ENCODE data around the gene WNT10A.
"Not testable (repeated sequence)": the region's sequence is repeated elsewhere in the genome, so short reads cannot be mapped to it uniquely, and the experiment has no call there.

Gene WNT10A

DNA sequence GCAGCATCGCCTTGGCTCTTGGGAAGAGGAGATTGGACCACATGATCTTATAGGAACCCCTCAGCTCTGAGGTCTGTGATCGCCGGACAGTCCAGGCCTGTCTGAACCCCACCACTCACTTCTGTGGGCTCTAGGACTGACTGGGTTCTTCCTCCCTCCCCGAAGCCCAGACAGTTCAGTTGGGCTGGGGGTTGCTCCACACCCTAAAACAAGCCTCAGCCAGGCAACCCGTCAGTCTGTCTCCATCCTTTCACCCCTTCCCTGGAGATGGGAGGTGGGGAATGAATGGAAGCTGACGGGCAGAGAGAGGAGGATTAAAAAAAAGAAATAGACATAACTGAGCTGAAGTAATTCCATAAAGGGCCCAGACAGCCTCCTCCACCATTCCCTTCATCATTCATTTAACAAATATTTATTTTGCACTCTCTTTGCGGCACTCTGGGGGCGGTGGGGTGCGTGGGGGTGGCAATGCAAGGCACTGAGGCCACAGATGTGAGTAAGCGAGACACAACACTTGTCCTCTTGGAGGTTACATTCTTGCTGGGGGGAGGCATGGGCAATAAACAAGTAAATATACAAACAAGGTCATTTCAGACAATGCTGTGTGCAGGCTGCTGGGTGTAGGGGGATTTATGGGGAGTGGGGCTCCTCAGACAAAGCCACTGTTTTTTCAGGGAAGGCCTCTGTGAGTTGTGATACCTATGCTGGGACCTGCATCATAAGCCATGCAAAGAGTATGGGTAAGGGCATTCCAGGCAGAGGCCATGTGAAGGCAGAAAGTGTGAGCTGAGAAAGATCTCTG is 12.9 kb downstream of the WNT10A start:
- no peak for DNase-seq (ENCODE audit: low read depth in 2 of 2)

DNA sequence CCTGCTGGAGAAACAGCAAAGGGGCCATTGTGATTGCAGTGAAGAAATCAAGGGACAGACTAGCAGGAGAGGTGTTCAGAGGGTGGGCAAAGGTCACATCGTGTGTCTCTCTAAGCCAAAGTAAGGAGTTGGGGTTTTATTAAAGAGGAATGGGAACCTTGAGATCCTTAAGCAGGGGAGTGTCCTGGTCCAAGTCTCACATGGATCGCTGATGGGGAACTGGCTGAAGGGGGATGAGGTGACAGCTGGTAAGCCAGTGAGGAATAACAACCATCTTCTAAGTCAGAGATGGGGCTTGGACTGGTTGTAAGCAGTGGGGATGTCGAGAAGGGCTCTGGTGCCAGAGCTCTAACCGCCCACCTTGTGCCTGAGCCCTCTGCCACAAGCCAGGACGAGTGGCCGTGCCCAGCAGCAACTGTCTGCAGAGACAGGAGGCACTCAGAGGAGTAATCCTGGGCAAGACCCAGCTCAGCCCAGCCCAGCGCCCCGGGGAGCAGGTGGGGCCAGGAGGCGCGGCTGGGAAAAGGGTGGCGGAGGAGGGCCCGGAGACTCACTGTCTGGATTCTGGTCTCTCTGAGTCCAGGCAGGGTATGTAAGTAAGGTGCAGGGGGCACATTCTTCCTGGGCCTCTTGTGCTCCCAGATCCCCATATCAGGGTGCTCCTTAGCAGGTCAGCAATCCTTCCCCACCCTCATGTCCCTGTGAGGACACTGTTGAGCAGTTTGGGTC is 13.7 kb downstream of the WNT10A start:
- DNase-seq (ENCODE audit: low read depth in 2 of 2) = no peak

DNA sequence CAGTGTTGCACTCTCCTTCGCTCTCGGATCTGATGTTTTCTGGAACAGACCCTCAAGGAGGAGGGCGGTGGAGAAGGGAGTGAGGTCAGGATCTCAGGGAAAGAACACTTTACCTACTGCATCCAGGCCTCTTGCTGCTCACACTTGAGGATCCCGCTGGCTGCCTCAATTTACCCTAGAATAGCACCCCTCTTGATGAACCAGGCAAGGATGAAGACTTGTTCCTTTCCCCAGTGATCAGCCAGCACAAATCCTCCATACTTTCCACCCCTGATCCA is 14.2 kb downstream of the WNT10A start:
- DNase-seq (ENCODE audit: low read depth in 2 of 2) = no peak

DNA sequence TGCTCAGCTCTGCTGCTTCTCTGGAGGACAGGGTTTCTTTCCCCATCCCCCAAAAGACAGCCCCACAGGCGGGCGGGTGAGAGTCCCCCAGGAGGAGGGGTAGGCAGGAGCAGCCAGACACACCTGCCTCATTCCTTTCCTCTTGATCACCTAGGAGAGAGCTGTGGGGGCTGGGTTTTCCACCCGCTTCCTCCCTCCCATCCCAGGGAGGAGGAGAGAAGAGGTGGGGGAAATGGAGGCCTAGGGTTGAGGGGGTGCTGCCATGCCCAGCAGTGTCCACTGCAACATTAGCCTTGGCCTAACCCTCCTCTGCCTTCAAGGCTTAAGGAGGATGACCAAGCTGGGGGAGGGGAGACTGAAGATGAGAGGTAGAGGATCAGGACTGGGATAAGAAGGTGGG is 14.7 kb downstream of the WNT10A start:
- DNase-seq (ENCODE audit: low read depth in 2 of 2) = no peak

- DNase-seq (ENCODE audit: low read depth in 2 of 2) = no peak
Measured at GRCh38 chr2:218895759-218896500, 15.3 kb downstream of the WNT10A start.

GRCh38 chr2:218896501-218897393 is 16.1 kb downstream of the WNT10A start:
- peak; percentile 75 to 88 for DNase-seq (ENCODE audit: low read depth in 2 of 2)

GRCh38 chr2:218897394-218898108 is 16.9 kb downstream of the WNT10A start:
- no peak for DNase-seq (ENCODE audit: low read depth in 2 of 2)

DNA sequence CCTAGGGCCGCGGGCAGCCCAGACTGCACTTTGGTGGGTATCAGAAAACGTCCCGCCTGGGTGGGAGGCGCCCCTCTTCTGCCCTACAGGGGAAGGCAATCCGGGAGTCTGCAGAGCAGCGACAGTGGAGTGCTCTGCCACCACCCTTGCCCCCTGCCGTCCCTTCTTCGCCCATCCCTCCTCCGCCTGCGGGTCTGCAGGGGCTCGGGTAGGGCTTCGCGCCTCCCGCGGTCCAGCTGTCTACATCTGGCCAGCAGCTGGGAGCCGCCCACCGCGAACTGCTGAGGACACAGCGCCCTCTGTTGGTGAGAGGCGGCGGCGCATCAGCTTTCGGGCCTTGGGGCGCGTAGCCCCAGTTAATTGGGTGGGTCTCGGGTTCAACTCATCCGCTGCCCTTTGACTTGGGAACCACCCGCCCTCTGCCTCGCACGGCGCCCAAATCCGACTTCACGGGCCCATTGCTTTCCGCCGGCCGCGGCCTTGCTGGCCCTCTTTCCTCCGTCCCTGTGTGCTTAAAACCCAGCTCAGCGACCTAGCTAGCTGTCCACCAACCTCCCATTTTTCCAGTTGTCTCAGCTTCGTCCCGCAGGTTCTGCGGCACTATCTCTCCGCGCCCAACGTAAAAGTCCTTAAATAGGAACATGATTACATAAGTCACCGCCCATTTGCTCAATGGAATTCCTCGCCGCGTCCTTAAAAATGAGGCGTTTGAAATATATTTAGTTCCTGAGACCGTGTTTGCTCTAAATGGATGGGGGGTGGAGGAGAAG is 17.6 kb downstream of the WNT10A start:
- peak; percentile 56 to 63 for DNase-seq (ENCODE audit: low read depth in 2 of 2)

GRCh38 chr2:218899147-218899546 is 18.5 kb downstream of the WNT10A start:
- DNase-seq (ENCODE audit: low read depth in 2 of 2) = no peak

GRCh38 chr2:218902427-218902826 is 21.8 kb downstream of the WNT10A start:
- DNase-seq (ENCODE audit: low read depth in 2 of 2) = no peak

DNA sequence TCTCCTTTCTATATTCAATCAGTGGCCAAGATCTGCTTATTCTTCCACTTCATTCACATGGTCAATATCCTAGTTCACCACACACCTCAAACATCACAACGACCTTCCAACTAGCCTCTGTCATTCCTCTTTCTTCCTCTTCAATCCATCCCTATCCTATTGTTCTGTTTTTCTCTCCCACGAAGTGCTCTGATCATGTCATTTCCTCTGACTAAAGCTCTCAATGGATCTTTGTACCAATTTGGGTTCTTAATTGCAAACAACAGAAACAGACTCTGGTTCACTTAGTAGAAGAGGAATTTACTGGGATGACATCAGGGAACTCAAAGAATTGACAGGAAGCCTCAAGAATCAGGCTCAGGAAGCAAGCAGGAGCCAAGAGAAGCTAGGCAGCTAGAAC is 23.5 kb downstream of the WNT10A start:
- no peak for DNase-seq (ENCODE audit: low read depth in 2 of 2)

GRCh38 chr2:218908721-218909619 is 28.3 kb downstream of the WNT10A start:
- DNase-seq (ENCODE audit: low read depth in 2 of 2) = peak; percentile 74 to 81

DNA sequence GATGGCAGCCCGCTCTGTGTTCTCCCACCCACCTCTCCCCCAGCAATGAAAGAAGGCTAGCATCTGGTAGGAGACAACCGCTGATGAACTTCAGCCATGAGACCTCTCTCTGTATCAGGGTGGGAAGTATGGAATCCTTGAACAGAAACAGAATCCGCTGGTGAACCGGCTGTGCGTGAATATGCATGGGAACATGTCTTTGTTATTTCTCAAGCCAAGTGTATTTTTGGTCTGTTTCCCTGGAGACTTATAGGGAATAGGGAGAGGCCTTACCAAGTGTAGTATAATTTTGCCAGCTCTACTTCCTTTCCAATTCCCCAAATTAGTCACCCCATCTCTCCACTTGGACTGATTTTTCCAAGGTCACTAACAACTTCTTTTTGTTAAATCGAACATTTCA is 30.1 kb downstream of the WNT10A start:
- DNase-seq (ENCODE audit: low read depth in 2 of 2) = no peak

DNA sequence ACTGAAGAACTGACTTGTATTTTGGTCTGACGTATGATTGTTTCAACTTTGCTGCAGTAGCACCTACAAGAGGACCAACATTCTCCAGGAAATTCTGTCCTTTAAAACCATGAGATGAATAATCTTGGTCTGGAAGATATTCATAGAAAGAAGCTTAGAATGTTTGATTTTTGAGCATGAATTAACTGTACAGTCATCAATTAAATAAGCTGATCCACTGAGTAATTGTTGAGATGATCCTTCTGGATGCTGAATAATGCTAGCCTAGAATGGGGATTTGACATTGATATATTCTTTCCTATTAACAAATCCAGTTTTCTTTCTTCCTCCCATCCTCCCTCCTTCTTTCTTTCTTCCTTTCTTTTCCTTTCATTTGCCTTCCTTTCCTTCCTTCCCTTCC is 39.9 kb downstream of the WNT10A start:
- no peak for DNase-seq (ENCODE audit: low read depth in 2 of 2)

- DNase-seq (ENCODE audit: low read depth in 2 of 2) = no peak
Measured at GRCh38 chr2:218924757-218925156, 44.1 kb downstream of the WNT10A start.

- no peak for DNase-seq (ENCODE audit: low read depth in 2 of 2)
Measured at GRCh38 chr2:218925434-218925833, 44.8 kb downstream of the WNT10A start.

DNA sequence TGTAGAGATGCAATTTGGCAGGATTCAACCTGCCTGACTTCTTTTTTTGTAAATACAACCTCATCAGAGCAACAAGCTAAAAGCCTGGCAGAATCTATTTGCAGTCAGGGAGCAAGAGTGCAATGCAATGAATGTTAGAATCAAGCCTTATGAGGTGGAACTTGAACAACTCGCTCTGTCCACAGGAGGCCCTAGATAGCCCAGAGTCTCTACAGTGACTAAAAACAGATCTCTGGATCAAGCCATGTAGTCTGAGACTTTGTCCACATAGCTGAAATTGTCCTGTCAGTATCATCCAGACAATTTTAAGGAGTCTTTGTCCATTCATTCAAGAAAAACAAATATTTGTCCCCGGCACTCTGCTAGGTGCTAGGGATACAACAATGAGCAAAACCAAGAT is 46.8 kb downstream of the WNT10A start:
- no peak for DNase-seq (ENCODE audit: low read depth in 2 of 2)

DNA sequence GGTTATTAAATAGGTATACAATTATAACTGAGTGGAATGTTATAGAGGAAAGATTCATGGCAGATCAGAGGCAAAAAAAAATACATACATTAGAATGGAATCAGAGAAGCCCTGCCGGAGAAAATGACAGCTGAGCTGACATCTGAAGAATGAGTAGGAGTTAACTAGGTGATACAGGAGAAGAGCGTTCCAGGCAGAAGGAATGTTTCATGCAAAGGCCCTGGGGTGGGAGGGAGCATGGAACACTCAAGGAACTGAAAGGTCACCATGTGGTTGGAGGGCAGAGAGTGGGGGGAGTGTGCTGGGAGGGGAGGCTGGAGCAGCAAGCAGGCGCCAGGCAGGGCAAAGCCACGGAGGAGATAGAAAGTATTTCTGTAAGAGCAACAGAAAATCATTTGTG is 47.2 kb downstream of the WNT10A start:
- no peak for DNase-seq (ENCODE audit: low read depth in 2 of 2)

DNA sequence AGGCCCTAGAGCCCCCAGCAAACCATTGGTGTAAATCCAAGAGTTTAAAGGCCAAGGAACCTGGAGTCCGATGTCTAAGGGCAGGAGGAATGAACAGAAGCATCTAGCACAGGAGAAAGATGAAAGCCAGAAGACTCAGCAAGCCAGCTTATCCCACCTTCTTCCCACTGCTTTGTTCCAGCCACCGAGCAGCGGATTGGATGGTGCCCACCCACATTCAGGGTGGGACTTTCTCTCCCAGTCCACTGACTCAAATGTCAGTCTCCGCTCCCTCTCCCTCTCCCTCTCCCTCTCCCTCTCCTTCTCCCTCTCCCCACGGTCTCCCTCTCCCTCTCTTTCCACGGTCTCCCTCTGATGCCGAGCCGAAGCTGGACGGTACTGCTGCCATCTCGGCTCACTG is 49.8 kb downstream of the WNT10A start:
- DNase-seq (ENCODE audit: low read depth in 2 of 2) = not testable (repeated sequence)
